ENCODE data around the gene FAM120AOS. TPM values are rescaled to one million over a fixed set of nuclear protein-coding genes. Genes with fewer than 3 reads are reported as not detected.

FAM120AOS gene
- total RNA-seq, 1 experiment from 2014 or later = 36.0 TPM

DNA sequence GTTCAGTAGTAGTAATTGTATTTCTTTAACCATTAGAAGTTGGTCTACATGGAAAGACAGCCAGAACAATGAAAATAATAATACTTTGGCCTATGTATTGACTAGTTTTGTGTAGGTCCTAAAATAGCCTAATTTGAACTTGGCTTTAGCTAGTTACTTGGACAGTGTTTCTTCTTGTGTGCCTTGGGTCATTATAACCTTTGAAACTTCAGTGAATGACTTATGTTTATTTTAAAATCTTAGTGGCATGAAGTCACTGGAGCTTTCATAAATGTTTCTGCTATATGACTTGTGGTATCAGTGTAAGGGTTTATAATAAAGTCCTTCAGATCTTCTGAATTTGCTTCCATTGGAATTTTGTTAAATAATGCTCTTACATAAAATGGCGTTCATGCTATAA is 2.6 kb upstream of the FAM120AOS start:
- Histone ChIP-seq H3K9me3 (ENCODE audit: control insufficient read depth, insufficient read depth, low read depth, low read length) (no peaks in the 10 kb centered on the region), H3K4me3 (ENCODE audit: low read depth in 2 of 2, low read length in 2 of 2) (no peak overlapping the region), H3K36me3 (ENCODE audit: control insufficient read depth, insufficient read depth, low read length) (peaks cover 7% of the 10 kb centered on the region; the same call in 1 of the 2 replicates), H3K27me3 (ENCODE audit: control insufficient read depth, insufficient read depth, low read length) (no peaks in the 10 kb centered on the region), H3K4me1 (ENCODE audit: control insufficient read depth, insufficient read depth, low read length) (peaks cover 11% of the 10 kb centered on the region), H3K27ac (ENCODE audit: low read length) (no peak overlapping the region)
- intact Hi-C loops (cut with micrococcal nuclease; ENCODE audit: unreplicated experiment) = no loop called here
- ChIA-PET CTCF (no interaction called here), POLR2A (interaction anchor here (0.5 kb wide), 1 partner anchor 361 kb away, joined by 16 read pairs; no protein-coding TSS in a partner anchor)
- DNase-seq (ENCODE audit: low read depth, low spot score) = no peak
- ATAC-seq = no peak
- BruUV-seq (replicated peaks) = no TSS peak
- in situ Hi-C loops (cut with HindIII; ENCODE audit: low pct_unique_long_range_greater_than_20kb, low sequenced_read_pairs) = no loop called here
- TF ChIP-seq TCF7L2 (IDR thresholded peaks at IDR 0.05; ENCODE audit: low read depth, low read length) = no peak
- TF ChIP-seq, protein P1, sequence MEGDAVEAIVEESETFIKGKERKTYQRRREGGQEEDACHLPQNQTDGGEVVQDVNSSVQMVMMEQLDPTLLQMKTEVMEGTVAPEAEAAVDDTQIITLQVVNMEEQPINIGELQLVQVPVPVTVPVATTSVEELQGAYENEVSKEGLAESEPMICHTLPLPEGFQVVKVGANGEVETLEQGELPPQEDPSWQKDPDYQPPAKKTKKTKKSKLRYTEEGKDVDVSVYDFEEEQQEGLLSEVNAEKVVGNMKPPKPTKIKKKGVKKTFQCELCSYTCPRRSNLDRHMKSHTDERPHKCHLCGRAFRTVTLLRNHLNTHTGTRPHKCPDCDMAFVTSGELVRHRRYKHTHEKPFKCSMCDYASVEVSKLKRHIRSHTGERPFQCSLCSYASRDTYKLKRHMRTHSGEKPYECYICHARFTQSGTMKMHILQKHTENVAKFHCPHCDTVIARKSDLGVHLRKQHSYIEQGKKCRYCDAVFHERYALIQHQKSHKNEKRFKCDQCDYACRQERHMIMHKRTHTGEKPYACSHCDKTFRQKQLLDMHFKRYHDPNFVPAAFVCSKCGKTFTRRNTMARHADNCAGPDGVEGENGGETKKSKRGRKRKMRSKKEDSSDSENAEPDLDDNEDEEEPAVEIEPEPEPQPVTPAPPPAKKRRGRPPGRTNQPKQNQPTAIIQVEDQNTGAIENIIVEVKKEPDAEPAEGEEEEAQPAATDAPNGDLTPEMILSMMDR (IDR thresholded peaks at IDR 0.05) = no peak
- no peak for TF ChIP-seq POLR2AphosphoS5 (IDR thresholded peaks at IDR 0.05; ENCODE audit: low read depth, low read length)
- no peak for TF ChIP-seq REST (IDR thresholded peaks at IDR 0.05; ENCODE audit: insufficient read depth in 1 of 2, low read depth in 2 of 2, low read length in 1 of 2)
- no peak for TF ChIP-seq SIN3A (IDR thresholded peaks at IDR 0.05; ENCODE audit: borderline replicate concordance, insufficient read depth, low read depth, low read length)

- BruUV-seq (replicated peaks) = no TSS peak
- H3K27me3 ChIP-seq (ENCODE audit: control insufficient read depth, insufficient read depth, low read length) = no peaks in the 10 kb centered on the region
- DNase-seq (ENCODE audit: low read depth, low spot score) = no peak
- 0 out of 2 replicates have a peak, but pooled peaks have one; percentile 36 for ATAC-seq
- ChIA-PET POLR2A (interaction anchor here (1.4 kb wide), 1 partner anchor 12 kb away, joined by 5 read pairs; no protein-coding TSS in a partner anchor), CTCF (no interaction called here)
- in situ Hi-C loops (cut with HindIII; ENCODE audit: low pct_unique_long_range_greater_than_20kb, low sequenced_read_pairs) = no loop called here
- H3K36me3 ChIP-seq (ENCODE audit: control insufficient read depth, insufficient read depth, low read length) = peaks cover 7% of the 10 kb centered on the region; the same call in 1 of the 2 replicates
- no peaks in the 10 kb centered on the region for H3K9me3 ChIP-seq (ENCODE audit: control insufficient read depth, insufficient read depth, low read depth, low read length)
- intact Hi-C loops (cut with micrococcal nuclease; ENCODE audit: unreplicated experiment) = no loop called here
- peak overlapping the region; percentile 85 for H3K27ac ChIP-seq (ENCODE audit: low read length)
- H3K4me1 ChIP-seq (ENCODE audit: control insufficient read depth, insufficient read depth, low read length) = peaks cover 7% of the 10 kb centered on the region
- no peak for TF ChIP-seq REST (IDR thresholded peaks at IDR 0.05; ENCODE audit: insufficient read depth in 1 of 2, low read depth in 2 of 2, low read length in 1 of 2)
- TF ChIP-seq POLR2AphosphoS5 (IDR thresholded peaks at IDR 0.05; ENCODE audit: low read depth, low read length) = no peak
- TF ChIP-seq TCF7L2 (IDR thresholded peaks at IDR 0.05; ENCODE audit: low read depth, low read length) = no peak
- TF ChIP-seq, protein P1 (IDR thresholded peaks at IDR 0.05) = no peak
- no peak for TF ChIP-seq SIN3A (IDR thresholded peaks at IDR 0.05; ENCODE audit: borderline replicate concordance, insufficient read depth, low read depth, low read length)
- H3K4me3 ChIP-seq (ENCODE audit: low read depth in 2 of 2, low read length in 2 of 2) = peak overlapping the region; percentile 80 to 83
These were observed 703 bp downstream of the FAM120AOS start for GRCh38 chr9:93452710-93453046.
